Measurements from ENCODE around the gene DNM2.

DNM2 gene

GRCh38 chr19:10748927-10749434, 31.1 kb downstream of the DNM2 start (continued):
- TF ChIP-seq ZNF202 (tag by site-specific recombination; IDR thresholded peaks at IDR 0.05; ENCODE audit: borderline replicate concordance) (no peak), SALL2 (tag by site-specific recombination; IDR thresholded peaks at IDR 0.05; ENCODE audit: borderline replicate concordance) (no peak), ZNF132 (tag by site-specific recombination; IDR thresholded peaks at IDR 0.05; ENCODE audit: borderline replicate concordance) (no peak), SP7 (tag by site-specific recombination; IDR thresholded peaks at IDR 0.05) (peak; percentile 61), ZBTB48 (tag by site-specific recombination; IDR thresholded peaks at IDR 0.05) (peak; percentile 60; the same call in 1 of the 2 replicates), ZNF658 (tag by site-specific recombination; IDR thresholded peaks at IDR 0.05) (no peak), ZNF391 (tag by site-specific recombination; IDR thresholded peaks at IDR 0.05; ENCODE audit: borderline replicate concordance, low read depth) (no peak), ZNF623 (tag by site-specific recombination; IDR thresholded peaks at IDR 0.05) (no peak), HOXD13 (CRISPR knock-in tag; IDR thresholded peaks at IDR 0.05; ENCODE audit: borderline replicate concordance) (no peak), ZNF76 (tag by site-specific recombination; IDR thresholded peaks at IDR 0.05; ENCODE audit: borderline replicate concordance, low read depth) (no peak), ZNF354C (tag by site-specific recombination; IDR thresholded peaks at IDR 0.05; ENCODE audit: borderline replicate concordance, low read depth) (no peak), PRDM1 (tag by site-specific recombination; IDR thresholded peaks at IDR 0.05) (no peak), YY1 (tag by site-specific recombination; IDR thresholded peaks at IDR 0.05) (no peak), PATZ1 (tag by site-specific recombination; IDR thresholded peaks at IDR 0.05) (peak; percentile 59), ZNF362 (tag by site-specific recombination; IDR thresholded peaks at IDR 0.05) (no peak), ZSCAN30 (tag by site-specific recombination; IDR thresholded peaks at IDR 0.05) (no peak), KLF7 (tag by site-specific recombination; IDR thresholded peaks at IDR 0.05; ENCODE audit: borderline replicate concordance) (no peak), ZFP37 (tag by site-specific recombination; IDR thresholded peaks at IDR 0.05) (no peak), ZFHX2 (tag by site-specific recombination; conservative IDR thresholded peaks at IDR 0.05) (peak; percentile 52), IKZF3 (tag by site-specific recombination; IDR thresholded peaks at IDR 0.05) (0 out of 2 replicates have a peak, but pooled peaks have one; percentile 53), OSR2 (tag by site-specific recombination; IDR thresholded peaks at IDR 0.05) (peak; percentile 49; the same call in 1 of the 2 replicates), ZBTB17 (tag by site-specific recombination; IDR thresholded peaks at IDR 0.05) (peak; percentile 63), ZSCAN16 (tag by site-specific recombination; IDR thresholded peaks at IDR 0.05) (no peak), ZNF184 (tag by site-specific recombination; IDR thresholded peaks at IDR 0.05) (peak; percentile 58; the same call in 1 of the 2 replicates), MYNN (tag by site-specific recombination; IDR thresholded peaks at IDR 0.05; ENCODE audit: borderline replicate concordance) (no peak), ZNF777 (tag by site-specific recombination; IDR thresholded peaks at IDR 0.05; ENCODE audit: borderline replicate concordance) (no peak), KLF1 (tag by site-specific recombination; IDR thresholded peaks at IDR 0.05) (peak; percentile 57)
- TF ChIP-seq, protein P1, sequence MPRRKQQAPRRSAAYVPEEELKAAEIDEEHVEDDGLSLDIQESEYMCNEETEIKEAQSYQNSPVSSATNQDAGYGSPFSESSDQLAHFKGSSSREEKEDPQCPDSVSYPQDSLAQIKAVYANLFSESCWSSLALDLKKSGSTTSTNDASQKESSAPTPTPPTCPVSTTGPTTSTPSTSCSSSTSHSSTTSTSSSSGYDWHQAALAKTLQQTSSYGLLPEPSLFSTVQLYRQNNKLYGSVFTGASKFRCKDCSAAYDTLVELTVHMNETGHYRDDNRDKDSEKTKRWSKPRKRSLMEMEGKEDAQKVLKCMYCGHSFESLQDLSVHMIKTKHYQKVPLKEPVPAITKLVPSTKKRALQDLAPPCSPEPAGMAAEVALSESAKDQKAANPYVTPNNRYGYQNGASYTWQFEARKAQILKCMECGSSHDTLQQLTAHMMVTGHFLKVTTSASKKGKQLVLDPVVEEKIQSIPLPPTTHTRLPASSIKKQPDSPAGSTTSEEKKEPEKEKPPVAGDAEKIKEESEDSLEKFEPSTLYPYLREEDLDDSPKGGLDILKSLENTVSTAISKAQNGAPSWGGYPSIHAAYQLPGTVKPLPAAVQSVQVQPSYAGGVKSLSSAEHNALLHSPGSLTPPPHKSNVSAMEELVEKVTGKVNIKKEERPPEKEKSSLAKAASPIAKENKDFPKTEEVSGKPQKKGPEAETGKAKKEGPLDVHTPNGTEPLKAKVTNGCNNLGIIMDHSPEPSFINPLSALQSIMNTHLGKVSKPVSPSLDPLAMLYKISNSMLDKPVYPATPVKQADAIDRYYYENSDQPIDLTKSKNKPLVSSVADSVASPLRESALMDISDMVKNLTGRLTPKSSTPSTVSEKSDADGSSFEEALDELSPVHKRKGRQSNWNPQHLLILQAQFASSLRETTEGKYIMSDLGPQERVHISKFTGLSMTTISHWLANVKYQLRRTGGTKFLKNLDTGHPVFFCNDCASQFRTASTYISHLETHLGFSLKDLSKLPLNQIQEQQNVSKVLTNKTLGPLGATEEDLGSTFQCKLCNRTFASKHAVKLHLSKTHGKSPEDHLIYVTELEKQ (tag by site-specific recombination; IDR thresholded peaks at IDR 0.05; ENCODE audit: borderline replicate concordance) = no peak
- TF ChIP-seq, protein P2, sequence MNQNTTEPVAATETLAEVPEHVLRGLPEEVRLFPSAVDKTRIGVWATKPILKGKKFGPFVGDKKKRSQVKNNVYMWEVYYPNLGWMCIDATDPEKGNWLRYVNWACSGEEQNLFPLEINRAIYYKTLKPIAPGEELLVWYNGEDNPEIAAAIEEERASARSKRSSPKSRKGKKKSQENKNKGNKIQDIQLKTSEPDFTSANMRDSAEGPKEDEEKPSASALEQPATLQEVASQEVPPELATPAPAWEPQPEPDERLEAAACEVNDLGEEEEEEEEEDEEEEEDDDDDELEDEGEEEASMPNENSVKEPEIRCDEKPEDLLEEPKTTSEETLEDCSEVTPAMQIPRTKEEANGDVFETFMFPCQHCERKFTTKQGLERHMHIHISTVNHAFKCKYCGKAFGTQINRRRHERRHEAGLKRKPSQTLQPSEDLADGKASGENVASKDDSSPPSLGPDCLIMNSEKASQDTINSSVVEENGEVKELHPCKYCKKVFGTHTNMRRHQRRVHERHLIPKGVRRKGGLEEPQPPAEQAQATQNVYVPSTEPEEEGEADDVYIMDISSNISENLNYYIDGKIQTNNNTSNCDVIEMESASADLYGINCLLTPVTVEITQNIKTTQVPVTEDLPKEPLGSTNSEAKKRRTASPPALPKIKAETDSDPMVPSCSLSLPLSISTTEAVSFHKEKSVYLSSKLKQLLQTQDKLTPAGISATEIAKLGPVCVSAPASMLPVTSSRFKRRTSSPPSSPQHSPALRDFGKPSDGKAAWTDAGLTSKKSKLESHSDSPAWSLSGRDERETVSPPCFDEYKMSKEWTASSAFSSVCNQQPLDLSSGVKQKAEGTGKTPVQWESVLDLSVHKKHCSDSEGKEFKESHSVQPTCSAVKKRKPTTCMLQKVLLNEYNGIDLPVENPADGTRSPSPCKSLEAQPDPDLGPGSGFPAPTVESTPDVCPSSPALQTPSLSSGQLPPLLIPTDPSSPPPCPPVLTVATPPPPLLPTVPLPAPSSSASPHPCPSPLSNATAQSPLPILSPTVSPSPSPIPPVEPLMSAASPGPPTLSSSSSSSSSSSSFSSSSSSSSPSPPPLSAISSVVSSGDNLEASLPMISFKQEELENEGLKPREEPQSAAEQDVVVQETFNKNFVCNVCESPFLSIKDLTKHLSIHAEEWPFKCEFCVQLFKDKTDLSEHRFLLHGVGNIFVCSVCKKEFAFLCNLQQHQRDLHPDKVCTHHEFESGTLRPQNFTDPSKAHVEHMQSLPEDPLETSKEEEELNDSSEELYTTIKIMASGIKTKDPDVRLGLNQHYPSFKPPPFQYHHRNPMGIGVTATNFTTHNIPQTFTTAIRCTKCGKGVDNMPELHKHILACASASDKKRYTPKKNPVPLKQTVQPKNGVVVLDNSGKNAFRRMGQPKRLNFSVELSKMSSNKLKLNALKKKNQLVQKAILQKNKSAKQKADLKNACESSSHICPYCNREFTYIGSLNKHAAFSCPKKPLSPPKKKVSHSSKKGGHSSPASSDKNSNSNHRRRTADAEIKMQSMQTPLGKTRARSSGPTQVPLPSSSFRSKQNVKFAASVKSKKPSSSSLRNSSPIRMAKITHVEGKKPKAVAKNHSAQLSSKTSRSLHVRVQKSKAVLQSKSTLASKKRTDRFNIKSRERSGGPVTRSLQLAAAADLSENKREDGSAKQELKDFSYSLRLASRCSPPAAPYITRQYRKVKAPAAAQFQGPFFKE (tag by site-specific recombination; IDR thresholded peaks at IDR 0.05; ENCODE audit: borderline replicate concordance) = no peak
